ENCODE measurements around the gene CSNK1A1L.

- no peak for TF ChIP-seq CTCF (conservative IDR thresholded peaks at IDR 0.05 in 1 of 2, IDR thresholded peaks at IDR 0.05 in 1 of 2; ENCODE audit: low read depth in 1 of 2, low read length in 2 of 2)
- no peak for TF ChIP-seq EZH2 (IDR thresholded peaks at IDR 0.05; ENCODE audit: low read length, missing control alignments)
Measured at GRCh38 chr13:37136187-37136586, 30.7 kb upstream of the CSNK1A1L start.
